ENCODE results near the gene UBE2L6.

Gene UBE2L6

DNA sequence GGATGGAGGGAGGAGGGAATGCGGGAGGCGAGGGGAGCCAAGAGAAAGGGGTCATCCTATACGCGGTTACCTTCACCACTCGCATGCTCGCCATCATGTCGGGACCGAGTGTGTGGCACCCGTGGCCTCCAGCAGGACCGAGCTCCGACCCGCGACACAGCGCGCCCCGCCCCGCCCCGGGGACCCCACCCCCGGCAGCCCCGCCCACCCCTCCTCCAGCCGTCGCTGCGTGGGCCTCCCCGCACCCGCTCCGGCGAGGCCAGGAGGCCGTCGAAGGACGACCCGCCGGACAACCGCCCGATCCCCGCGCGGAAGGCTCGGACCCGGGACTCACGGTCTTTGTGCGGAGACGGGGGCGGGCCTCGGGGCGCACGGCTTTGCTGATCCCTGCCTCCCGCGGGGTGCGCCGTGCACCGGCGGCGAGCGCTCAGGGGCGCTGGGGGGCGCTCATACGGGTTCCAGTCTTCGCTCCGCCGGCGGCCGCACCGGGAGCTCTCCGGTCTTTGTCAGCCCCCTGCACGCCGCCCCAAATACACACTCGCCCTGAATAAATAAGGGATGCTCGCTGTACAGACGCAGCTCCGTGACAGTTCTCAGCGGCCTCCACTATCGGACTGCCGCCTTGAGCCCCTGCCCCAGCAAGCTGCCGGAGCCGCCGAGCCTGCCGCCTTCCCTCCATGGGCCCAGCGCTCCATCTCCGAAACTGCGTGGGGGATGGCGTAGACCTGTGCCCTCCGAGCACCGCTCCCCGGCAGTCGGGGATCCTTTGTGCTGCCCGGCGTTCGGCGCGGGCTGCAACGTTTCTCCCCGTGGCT, at the start of gene UBE2L6:
UBE2L6 (minus strand) TSS at position 158 of the 815 bp plus-strand sequence; CDS start at position 97, 61 bp downstream.
- DNase-seq (ENCODE audit: low spot score), result peak; percentile 75

DNA sequence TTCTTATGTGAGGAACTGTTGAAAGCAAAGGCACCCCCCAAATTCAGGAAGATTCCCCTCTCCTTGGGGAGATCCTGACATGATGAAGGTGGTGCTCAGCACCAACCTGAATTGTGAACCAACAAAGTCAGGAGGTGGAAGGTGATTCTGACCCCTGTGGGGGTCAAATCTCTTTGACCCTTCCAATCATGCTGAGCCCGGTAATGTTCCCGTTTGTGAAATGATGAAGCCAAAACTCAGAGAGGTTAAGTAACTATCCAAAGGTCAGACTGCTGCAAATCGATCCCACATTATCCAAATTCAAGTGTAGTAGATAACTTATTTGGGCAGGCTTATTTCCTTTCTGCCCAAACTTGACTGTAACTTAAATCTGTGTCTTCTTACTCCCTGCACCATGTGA, 49.1 kb upstream of the UBE2L6 start:
- no peak for DNase-seq (ENCODE audit: low spot score)

DNA sequence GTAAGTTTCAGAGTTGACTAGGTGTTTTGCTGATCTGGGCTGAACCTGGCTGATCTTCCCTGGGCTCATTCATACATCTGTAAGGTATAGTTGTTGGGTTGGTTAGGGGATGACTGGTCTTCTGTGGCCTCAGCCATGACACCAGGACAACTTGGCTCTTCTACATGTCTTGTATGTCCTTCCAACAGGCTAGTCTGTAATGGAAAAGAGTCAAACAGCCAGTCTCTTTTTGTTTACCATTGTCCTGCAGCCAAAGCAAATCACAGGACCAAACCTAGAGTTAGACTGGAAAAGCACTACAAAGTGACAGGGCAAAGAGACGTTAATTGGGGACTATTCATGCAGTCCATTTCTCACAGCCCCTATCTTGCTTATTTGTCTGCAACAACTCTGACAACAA, 47.8 kb upstream of the UBE2L6 start:
- DNase-seq (ENCODE audit: low spot score), result no peak

DNA sequence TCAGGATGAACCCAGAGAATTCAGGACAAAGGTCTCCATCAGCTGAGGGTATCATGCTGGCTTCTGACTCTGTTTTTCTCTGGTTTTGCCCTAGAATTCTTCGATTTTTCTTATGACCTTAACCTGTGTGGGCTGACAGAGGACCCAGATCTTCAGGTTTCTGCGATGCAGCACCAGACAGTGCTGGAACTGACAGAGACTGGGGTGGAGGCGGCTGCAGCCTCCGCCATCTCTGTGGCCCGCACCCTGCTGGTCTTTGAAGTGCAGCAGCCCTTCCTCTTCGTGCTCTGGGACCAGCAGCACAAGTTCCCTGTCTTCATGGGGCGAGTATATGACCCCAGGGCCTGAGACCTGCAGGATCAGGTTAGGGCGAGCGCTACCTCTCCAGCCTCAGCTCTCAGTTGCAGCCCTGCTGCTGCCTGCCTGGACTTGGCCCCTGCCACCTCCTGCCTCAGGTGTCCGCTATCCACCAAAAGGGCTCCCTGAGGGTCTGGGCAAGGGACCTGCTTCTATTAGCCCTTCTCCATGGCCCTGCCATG, 46.8 kb upstream of the UBE2L6 start:
- DNase-seq (ENCODE audit: low spot score), result no peak

DNA sequence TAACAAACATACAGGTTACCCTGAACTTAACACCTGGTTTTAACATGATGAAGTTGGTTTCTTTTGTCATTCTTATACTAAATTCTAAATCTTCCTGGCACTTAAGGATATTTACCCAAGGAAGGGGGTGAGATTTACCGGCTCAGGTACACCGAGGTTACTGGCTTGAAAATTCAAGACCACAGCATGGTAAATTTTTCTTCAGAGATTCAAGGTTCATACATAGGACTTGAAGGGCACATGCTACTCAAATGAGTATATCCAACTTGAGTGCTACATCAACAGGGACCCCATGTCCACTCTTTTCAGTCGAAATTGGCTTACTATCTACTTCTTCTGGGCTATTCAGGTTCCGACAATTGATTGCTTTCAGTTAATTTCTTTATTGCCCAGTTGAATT, 42.7 kb upstream of the UBE2L6 start:
- no peak for DNase-seq (ENCODE audit: low spot score)

DNA sequence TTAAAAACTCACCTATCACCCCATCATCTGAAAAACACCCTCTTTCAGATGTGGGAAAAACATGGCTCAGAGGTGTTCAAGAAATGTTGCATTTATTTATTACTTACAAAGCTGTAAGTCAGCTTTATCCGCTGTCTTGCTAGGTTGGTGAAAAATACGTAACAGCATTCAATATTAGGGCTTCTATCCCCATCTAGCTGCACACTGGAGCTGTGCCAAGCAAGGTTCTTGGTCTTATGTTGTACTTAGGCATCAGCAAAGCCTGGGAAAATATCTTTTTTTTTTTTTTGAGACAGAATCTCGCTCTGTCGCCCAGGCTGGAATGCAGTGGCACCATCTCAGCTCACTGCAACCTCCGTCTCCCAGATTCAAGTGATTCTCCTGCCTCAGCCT, 37.6 kb upstream of the UBE2L6 start:
- DNase-seq (ENCODE audit: low spot score), result no peak

DNA sequence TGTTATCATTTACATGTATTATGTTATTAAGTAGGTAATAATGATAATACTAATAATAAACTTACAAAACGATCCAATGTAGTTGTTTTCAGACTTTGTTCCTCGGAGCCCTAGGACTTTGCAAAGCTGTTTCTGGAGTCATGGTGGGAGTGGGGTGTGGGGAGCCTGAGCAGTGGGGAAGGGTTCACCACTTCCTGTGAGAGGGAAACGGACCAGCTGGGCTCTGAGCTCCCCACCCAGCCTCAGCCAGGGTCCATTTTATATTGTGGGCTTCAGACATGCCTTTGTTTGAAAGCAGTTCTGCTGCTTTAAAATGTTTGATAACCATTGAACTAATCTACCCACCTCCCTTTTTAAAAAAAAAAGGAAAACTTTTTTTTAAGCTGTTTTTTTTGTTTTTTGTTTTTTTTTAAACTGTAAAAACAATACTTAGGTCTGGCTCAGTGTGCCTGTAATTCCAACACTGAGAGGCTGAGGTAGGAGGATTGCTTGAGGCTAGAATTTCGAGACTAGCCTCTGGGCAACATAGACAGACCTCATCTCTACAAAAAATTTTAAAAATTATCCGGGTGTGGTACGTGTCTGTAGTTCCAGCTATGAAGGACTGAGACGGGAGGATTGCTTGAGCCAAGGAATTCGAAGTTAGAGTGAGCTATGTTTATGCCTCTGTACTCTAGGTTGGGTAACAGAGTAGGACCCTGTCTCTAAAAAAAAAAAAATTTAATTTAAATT, 37.0 kb upstream of the UBE2L6 start:
- DNase-seq (ENCODE audit: low spot score), result no peak

DNA sequence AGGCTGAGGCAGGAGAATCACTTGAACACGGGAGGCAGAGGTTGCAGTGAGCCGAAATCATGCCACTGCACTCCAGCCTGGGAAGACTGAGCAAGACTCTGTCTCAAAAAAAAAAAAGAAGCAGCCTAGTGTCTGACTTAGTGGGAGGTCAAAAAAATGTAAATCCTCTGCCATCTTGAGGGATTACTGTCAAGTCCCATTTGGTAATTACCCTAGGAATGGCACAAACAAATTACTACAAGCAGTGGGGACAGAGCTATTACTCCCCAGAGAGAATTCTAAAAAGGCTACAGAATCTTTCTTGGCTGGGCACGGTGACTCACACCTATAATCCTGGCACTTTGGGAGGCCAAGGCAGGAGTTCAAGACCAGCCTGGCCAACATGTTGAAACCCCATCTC, 33.8 kb upstream of the UBE2L6 start:
- DNase-seq (ENCODE audit: low spot score), result no peak

DNA sequence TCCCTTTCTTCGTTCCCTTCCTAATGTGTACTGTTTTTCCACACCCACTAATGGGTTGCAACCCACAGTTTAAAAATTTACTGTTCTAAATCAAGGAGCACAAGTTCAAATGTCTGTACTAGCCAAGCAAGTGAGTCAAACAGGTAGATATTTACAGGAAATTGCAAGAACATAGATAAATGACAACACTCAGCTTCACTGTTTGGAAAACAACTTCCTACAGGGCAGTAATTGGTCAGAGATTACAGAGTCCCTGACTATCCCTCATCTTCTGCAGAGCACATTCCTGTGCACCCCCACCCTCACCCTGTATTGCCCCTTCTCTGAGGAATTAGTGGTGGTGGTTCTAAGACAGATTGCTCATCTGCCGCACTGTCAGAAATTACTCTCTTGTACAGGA, 31.9 kb upstream of the UBE2L6 start:
- DNase-seq (ENCODE audit: low spot score), result no peak

DNA sequence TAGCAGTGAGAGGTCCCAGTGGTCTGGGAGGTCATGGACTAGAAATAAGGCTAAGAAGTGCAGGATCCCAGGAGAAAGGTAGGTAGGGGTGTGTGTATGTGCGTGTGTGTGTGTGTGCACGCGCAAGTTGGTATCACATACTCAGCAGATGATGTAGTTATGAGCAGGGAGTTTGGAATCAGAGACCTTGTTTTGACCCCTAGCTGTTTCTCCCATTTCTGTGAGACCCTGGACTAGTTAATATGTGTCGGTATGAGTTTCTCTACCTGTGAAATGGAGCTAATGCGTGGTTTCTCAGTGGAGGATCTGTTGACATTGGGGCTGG, 31.3 kb upstream of the UBE2L6 start:
- DNase-seq (ENCODE audit: low spot score), result no peak

DNA sequence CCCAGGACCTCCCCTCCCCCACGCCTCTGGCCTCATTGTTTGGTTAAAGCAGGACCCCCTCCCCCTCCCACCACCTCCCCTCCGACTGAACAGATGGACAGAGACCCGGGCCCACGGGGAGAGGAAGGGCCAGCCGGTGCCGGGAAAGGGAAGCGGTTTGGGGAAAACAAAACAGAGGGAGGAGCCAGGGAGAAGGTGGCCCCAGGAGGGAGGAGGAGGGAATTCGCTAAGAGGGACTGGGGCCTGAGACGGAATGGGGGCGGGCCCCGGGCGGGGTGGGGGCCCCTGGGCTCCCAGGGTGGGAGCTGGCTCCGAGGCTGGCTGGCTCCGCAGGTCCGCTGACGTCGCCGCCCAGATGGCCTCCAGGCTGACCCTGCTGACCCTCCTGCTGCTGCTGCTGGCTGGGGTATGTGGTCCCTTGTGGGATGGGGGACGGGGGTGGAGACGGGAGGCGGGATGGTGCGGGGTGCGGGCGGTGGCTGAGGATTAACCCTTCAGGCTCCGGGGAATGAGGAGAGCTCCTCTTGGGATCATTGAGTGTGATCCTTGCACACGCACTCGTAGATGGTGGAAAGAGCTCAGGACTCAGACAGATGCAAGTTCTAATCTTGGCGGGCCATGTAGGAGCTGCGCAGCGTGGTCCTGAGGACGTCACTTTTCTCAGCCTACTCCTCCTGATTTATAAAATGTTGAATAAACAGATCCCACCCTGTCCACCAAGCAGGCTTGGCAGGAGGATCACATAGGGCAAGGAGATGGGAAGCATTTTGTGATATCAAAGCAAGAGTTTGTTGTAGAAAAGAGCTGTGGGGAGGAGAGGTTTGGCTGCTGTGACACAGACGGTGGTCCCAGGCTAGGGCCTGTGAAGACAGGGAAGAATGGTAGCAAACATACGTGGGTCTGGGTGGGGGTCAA, 30.7 kb upstream of the UBE2L6 start:
- no peak for DNase-seq (ENCODE audit: low spot score)

DNA sequence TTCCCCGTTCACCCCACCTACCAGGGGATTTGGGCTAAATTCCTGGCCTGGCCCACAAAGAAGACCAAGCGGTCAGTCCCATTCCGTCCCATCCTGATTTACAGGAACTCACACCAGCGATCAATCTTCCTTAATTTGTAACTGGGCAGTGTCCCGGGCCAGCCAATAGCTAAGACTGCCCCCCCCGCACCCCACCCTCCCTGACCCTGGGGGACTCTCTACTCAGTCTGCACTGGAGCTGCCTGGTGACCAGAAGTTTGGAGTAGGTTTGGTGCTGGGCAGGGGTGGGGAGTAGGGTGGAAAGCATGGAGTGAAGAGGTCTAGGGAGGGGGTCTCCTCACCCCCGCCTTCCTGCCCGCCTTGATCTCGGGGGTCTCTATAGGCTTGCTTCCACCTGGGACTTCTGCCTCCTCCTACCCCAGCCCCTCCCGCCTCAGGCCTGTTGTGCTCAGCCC, 30.0 kb upstream of the UBE2L6 start, which contains the start of gene SERPING1:
SERPING1 (plus strand) TSS at position 225 of the 455 bp plus-strand sequence. CDS start 586 bp downstream, outside the sequence.
- no peak for DNase-seq (ENCODE audit: low spot score)

DNA sequence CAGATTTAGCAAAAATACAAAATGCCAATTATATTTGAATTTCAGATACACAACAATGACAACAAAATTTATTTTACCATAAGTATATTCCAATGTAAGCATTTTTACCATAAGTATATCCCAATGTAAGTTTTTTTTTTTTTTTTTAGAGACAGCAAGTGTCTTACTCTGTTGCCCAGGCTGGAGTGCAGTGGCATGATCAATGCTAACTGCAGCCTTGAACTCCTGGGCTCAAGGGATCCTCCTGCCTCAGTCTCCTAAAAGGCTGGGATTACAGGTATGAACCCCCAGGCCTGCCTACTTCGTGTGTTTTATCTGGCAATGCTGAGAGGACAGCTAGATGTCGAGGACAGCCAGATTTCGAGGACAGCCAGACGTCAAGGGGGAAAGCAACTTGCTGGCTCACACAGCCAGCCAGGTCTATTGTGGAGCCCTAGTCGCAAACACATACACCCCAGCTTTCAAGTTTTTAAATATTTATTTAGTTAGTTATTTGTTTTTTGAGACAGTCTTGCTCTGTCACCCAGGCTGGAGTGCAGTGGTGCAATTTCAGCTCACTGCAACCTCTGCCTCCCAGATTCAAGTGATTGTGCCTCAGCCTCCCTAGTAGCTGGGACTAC, 28.9 kb upstream of the UBE2L6 start:
- no peak for DNase-seq (ENCODE audit: low spot score)

DNA sequence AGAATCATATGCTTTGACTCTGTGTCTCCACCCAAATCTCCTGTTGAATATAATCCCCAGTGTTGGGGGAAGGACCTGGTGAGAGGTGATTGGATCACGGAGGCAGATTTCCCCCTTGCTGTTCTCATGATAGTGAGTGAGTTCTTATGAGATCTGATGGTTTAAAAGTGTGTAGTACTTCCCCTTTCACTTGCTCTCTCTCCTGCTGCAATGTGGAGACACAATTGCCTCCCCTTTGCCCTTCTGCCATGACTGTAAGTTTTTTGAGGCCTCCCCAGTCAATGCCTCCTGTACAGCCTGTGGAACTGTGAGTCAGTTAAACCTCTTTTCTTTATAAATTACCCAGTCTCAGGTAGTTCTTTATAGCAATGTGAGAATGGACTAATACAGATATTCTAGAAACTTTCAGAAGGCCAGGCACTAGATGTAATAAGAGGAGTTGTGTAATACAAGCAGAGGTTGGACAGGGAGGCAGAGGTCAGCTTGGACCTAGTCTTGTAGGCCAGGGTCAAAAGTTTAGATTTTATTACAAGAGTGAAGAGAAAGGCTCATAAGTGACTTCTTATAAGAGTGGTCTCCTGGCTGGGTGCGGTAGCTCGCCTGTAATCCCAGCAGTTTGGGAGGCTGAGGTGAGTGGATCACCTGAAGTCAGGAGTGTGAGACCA, 20.7 kb upstream of the UBE2L6 start:
- DNase-seq (ENCODE audit: low spot score), result no peak

DNA sequence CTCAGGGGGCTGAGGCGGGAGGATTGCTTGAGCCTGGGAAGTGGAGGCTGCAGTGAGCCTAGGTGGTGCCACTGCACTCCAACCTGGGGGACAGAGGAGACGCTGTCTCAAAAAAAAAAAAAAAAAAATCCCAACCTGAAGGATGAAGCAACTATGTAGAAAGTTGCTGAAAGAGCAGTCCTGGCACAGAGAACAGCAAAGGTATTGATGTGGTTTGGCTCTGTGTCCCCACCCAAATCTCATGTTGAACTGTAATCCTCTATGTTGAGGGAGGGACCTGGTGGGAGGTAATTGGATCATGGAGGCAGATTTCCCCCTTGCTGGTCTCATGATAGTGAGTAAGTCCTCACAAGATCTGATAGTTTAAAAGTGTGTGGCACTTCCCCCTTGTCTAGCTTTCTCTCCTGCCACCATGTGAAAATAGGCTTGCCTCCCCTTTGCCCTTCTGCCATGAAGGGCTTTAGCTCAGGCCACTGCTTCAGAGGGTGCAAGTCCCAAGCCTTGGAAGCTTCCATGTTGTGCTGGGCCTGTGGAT, 19.3 kb upstream of the UBE2L6 start:
- no peak for DNase-seq (ENCODE audit: low spot score)

DNA sequence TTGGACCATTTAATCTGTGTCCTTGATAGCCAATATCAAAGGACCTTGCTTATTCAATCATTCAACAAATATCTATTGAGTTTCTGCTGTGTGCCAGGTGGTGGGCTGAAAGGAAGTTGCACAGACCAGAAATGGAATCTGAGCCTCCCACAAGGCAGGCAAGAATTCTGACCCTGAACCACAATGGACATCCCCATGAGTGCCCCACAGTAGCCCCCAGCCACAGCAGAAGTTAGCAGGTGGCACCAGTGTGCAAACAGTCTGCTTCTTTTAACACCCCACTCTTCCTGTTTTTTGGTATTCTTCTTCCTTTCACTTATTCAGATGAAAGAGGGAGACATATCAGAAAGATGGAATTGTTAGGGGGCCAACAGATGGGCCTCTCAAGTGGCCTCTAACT, 17.8 kb upstream of the UBE2L6 start:
- no peak for DNase-seq (ENCODE audit: low spot score)

DNA sequence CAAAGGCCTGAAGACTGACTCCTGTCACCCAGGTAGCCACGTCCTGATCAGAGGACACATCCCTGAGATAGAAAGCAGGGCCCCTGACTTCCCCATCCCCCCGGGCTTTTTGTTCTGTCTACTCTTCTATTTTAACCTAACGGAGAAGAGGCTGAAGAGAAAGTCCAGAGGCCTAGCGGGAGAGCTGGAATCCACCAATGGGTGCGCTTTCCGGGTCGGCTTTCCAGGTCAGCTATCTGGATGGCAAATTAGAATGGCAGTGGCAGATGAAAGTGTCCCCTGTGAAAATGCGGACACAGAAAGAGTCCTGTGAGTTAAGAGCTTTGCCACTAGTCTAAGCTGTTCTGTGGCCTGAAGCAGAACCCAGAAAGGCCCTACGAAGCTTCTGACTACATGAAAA, 16.9 kb upstream of the UBE2L6 start:
- no peak for DNase-seq (ENCODE audit: low spot score)

DNA sequence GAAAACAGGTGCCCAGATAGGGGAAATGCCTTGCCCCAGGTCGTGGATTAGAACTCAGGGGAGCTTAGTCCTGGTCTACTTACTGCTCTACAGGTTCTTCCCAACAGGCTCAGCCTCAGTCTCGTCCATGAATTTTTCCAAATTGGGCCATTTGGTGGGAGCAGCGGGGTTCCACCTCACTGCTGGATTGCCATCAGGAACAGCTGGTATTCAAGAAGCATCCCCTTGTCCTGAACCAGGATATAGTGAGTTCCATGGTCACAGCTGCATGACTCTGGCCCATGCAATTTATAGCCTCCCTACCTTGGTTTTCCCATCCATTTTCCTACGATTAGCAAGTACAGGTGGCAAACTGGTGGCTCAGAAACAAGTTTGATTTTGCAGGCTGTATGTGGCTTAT, 6.6 kb upstream of the UBE2L6 start:
- no peak for DNase-seq (ENCODE audit: low spot score)

DNA sequence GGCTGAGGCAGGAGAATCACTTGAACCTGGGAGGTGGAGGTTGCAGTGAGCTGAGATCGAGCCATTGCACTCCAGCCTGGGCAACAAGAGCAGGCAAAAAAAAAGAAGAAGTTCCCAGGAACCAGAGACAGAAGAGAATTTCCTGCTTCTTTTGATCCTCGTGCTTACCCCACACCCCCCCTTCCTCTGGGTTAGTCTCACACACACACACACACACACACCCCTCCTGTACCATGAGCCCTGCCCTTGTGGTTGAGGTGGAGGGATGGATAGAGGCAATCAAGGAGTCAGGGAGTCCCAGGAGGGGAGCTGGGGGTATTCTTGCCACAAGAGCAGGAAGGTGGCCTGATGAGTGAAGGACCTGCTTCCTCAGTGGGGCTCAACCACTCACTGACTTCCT, 4.1 kb upstream of the UBE2L6 start:
- no peak for DNase-seq (ENCODE audit: low spot score)

DNA sequence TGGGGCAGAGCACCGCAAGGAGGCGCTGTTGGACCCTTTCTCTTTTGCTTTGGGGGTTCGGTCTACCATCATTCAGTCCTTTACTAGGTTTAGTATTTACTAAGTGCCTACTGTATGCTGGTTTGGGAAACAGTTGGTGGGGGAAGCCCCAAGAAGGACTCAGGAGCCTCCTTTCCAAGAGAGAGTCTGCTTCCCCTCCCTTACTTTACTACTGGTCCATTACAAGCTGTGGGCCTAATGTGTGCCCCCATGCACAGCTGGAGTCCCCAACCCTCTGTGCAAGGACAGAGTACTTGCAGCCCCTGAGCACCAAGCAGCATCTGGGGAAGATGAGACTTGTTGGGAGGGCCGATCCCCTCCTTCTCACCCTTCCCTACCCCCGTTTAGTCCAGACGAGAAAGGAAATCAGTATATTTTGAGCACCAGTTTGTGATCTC, 876 bp upstream of the UBE2L6 start:
- DNase-seq (ENCODE audit: low spot score), result no peak
